Left ventricle myocardium inferior (tissue), 1 donor: ENCODE data around the gene ZNF615. TPM values are rescaled to one million over a fixed set of nuclear protein-coding genes. Genes with fewer than 3 reads are reported as not detected.
"Not testable (repeated sequence)": the region's sequence is repeated elsewhere in the genome, so short reads cannot be mapped to it uniquely, and the experiment has no call there.

Experiments used
- DNase-seq: peaks from one replicate; pipeline ENCODE4 v3.0.0-alpha.2; 2020
- H3K27ac ChIP-seq: fragments of 200-600 bp; replicated peaks from 2 replicates; pipeline ENCODE4 v1.8.0; 2021
- H3K27me3 ChIP-seq: fragments of 200-600 bp; 2 replicates; pipeline ENCODE4 v1.8.0; 2021; ENCODE audit warnings: low read depth
- H3K36me3 ChIP-seq: fragments of 200-600 bp; 2 replicates; pipeline ENCODE4 v1.8.0; 2021
- H3K4me1 ChIP-seq: fragments of 200-600 bp; 2 replicates; pipeline ENCODE4 v1.8.0; 2021
- H3K4me3 ChIP-seq: fragments of 200-600 bp; 2 replicates; pipeline ENCODE4 v1.8.0; 2021; ENCODE audit warnings: mild to moderate bottlenecking, moderate library complexity
- H3K9me3 ChIP-seq: fragments of 200-600 bp; replicated peaks from 2 replicates; pipeline ENCODE4 v1.8.0; 2021
- intact Hi-C: fragments of 100-400 bp; cut with micrococcal nuclease; formaldehyde crosslinking; loops from one replicate; pipeline ENCODE4 v1.11.0; 2022
- total RNA-seq: library from RNA; stranded (reverse); fragmentation: NEBNext Ultra II Directional; extraction: Animal tissue kit (Norgen Biotek cat#: 25700); gene quantifications from one replicate; pipeline ENCODE4 v1.2.1, GENCODE V29; 2021
- TF ChIP-seq, protein P1 (sequence below): fragments of 200-600 bp; IDR thresholded peaks from 2 replicates; pipeline ENCODE4 v1.8.0; 2021; ENCODE audit warnings: antibody characterized with exemption, mild to moderate bottlenecking, borderline replicate concordance
- donor health status: DM: no; HTN: yes; CAD: no; lungs with severe emphysema.

Gene ZNF615
- total RNA-seq, 1 donor from 2014 or later: 11.2 TPM

DNA sequence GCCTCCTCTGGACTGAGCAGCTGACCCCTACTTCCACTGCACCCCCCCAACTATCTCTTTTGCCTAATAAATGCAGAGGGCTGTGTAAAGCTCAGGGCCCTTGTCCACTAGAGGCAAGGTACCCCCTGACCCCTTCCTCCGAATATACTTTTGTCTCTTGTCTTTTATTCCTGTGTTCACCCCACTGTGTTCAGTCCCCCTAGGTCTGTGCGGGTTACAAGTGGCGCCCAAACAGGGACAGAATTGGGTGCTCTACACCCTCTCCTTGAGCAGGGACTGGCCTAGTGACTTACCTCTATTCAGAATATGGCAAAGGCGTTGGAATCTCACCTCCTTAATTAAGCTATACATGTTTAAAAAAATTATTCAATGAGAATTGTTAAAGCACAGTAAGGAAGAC, 36.4 kb downstream of the ZNF615 start:
- no peak overlapping the region for H3K27ac ChIP-seq
- DNase-seq: no peak
- intact Hi-C loops: no loop called here
- peaks cover 1% of the 10 kb centered on the region for H3K4me1 ChIP-seq
- no peaks in the 10 kb centered on the region for H3K27me3 ChIP-seq
- TF ChIP-seq, protein P1, sequence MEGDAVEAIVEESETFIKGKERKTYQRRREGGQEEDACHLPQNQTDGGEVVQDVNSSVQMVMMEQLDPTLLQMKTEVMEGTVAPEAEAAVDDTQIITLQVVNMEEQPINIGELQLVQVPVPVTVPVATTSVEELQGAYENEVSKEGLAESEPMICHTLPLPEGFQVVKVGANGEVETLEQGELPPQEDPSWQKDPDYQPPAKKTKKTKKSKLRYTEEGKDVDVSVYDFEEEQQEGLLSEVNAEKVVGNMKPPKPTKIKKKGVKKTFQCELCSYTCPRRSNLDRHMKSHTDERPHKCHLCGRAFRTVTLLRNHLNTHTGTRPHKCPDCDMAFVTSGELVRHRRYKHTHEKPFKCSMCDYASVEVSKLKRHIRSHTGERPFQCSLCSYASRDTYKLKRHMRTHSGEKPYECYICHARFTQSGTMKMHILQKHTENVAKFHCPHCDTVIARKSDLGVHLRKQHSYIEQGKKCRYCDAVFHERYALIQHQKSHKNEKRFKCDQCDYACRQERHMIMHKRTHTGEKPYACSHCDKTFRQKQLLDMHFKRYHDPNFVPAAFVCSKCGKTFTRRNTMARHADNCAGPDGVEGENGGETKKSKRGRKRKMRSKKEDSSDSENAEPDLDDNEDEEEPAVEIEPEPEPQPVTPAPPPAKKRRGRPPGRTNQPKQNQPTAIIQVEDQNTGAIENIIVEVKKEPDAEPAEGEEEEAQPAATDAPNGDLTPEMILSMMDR: no peak
- peaks cover 98% of the 10 kb centered on the region for H3K36me3 ChIP-seq
- no peak overlapping the region for H3K4me3 ChIP-seq
- peaks cover 100% of the 10 kb centered on the region for H3K9me3 ChIP-seq

DNA sequence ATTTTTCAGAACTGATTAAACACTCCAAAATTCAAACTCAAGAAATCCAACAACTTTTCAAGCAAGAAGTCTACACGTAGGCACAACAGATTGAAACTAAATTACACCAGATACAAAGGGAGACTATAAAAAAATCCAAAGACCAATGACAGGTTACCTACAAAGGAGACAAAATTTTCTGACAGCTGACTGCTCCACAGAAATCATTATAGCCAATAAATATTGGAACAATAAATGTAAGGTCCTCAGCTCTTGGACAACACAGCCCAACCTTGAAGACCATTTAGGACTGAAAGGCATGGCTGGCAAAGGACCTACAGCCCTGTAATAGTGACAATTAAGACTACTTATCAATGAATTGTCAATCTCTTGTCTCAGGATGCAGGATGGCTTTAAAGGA, 37.3 kb downstream of the ZNF615 start:
- H3K27me3 ChIP-seq: no peaks in the 10 kb centered on the region
- H3K27ac ChIP-seq: no peak overlapping the region
- no peak overlapping the region for H3K4me3 ChIP-seq
- peaks cover 100% of the 10 kb centered on the region for H3K36me3 ChIP-seq
- intact Hi-C loops: no loop called here
- peaks cover 100% of the 10 kb centered on the region for H3K9me3 ChIP-seq
- TF ChIP-seq, protein P1: no peak
- no peaks in the 10 kb centered on the region for H3K4me1 ChIP-seq
- DNase-seq: no peak

DNA sequence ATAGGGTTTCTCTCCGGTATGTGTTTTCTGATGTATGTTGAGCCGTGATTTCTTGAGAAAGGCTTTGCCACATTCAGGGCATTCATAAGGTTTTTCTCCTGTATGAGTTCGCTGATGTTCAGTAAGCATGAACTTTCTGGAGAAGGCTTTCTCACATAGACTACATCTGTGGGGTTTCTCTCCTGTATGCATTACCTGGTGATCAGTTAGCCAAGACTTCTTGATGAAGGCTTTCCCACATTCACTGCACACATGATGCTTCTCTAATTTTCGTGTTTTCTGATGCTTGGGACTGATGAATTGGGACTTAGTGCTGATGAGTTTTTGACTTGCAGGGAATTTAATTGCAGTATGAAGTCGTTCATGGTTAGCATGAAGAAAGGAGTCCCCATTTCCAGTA, 42.4 kb downstream of the ZNF615 start:
- no peaks in the 10 kb centered on the region for H3K27me3 ChIP-seq
- H3K27ac ChIP-seq: no peak overlapping the region
- peaks cover 93% of the 10 kb centered on the region for H3K36me3 ChIP-seq
- peaks cover 100% of the 10 kb centered on the region for H3K9me3 ChIP-seq
- H3K4me3 ChIP-seq: no peak overlapping the region
- TF ChIP-seq, protein P1: no peak
- H3K4me1 ChIP-seq: peaks cover 7% of the 10 kb centered on the region
- no peak for DNase-seq
- intact Hi-C loops: no loop called here

DNA sequence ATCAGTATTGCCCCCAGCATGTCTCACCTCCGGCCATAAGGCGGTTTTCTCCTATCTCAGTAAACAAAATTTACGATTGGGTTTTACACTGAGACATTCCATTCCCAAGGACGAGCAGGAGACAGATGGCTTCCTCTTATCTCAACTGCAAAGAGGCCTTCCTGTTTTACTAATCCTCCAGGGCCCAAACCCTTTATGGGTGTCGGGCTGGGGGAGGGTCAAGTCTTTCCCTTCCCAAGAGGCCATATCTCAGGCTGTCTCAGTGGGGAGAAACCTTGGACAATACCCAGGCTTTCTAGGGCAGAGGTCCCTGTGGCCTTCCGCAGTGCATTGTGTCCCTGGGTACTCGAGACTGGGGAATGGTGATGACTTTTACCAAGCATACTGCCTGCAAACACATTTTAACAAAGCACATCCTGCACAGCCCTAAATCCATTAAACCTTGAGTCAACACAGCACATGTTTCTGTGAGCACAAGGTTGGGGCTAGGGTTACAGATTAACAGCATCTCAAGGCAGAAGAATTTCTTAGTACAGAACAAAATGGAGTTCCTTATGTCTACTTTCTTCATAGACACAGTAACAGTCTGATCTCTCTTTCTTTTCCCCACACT, 47.3 kb downstream of the ZNF615 start:
- not testable (repeated sequence) for H3K27me3 ChIP-seq

DNA sequence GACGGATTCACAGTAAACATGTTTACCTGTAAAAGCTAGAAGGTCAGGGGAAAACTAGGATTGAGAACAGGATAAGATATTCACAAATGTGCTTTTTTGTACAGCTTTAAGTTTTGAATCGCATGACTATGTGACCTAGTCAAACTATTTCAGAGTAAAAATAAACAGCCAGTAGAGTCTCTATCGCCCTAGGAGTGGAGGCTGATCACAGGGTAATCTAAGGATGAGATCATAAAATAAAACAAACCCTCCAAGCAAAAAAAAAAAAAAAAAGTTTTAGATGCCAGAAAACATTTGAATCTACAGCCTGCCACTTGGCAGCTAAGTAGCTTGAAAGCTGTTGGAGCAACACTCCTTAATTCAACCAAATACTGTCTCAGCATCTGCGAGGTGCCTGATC, 48.2 kb downstream of the ZNF615 start:
- H3K27me3 ChIP-seq: no peaks in the 10 kb centered on the region
- intact Hi-C loops: no loop called here
- H3K27ac ChIP-seq: no peak overlapping the region
- peaks cover 12% of the 10 kb centered on the region for H3K4me1 ChIP-seq
- DNase-seq: no peak
- H3K9me3 ChIP-seq: peaks cover 97% of the 10 kb centered on the region
- no peak overlapping the region for H3K4me3 ChIP-seq
- H3K36me3 ChIP-seq: peaks cover 35% of the 10 kb centered on the region
- TF ChIP-seq, protein P1: no peak

More for the DNA sequence above, 47.3 kb downstream of the ZNF615 start:
- H3K4me3 ChIP-seq, DNase-seq, intact Hi-C loops, H3K27ac ChIP-seq: not testable (repeated sequence)
- Histone ChIP-seq H3K4me1 (peaks cover 12% of the 10 kb centered on the region), H3K9me3 (peaks cover 98% of the 10 kb centered on the region), H3K36me3 (peaks cover 44% of the 10 kb centered on the region)

DNA sequence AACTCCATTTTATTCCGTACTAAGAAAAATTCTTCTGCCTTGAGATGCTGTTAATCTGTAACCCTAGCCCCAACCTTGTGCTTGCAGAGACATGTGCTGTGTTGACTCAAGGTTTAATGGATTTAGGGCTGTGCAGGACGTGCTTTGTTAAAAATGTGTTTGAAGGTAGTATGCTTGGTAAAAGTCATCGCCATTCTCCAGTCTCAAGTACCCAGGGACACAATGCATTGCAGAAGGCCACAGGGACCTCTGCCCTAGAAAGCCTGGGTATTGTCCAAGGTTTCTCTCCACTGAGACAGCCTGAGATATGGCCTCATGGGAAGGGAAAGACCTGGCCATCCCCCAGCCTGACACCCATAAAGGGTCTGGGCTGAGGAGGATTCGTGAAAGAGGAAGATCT, 50.2 kb downstream of the ZNF615 start:
- Histone ChIP-seq H3K36me3 (peaks cover 15% of the 10 kb centered on the region), H3K4me1 (peaks cover 12% of the 10 kb centered on the region), H3K9me3 (peaks cover 83% of the 10 kb centered on the region)
- H3K27me3 ChIP-seq, DNase-seq, H3K4me3 ChIP-seq, H3K27ac ChIP-seq, intact Hi-C loops: not testable (repeated sequence)
